Adrenal gland (tissue), 5 donors: ENCODE results near the gene KIAA1755.

ENCODE experiments used
- POLR2A ChIP-seq, 2 donors: fragments of 450-650 bp; IDR thresholded peaks; one replicate each; pipeline ENCODE4 v1.6.1; 2017; ENCODE audit warnings: antibody characterized with exemption in 2 of 2, mild to moderate bottlenecking in 2 of 2, moderate library complexity in 1 of 2
- TF ChIP-seq, protein P1 (sequence below), 6 experiments: fragments of 450-650 bp in 4 of 6; fragments of 200-600 bp in 2 of 6; sonication (generic) in 1 of 6; IDR thresholded peaks; 1 replicate in 5 of 6; 2 replicates in 1 of 6; pipeline versions ENCODE4 v1.5.1 to v1.8.0; 2016 to 2021; ENCODE audit warnings: antibody characterized with exemption in 6 of 6, mild to moderate bottlenecking in 2 of 6, moderate library complexity in 1 of 6
- donor health status: DM: no; HTN: no; CAD: no.

GRCh38 chr20:38209054-38209675 is 51.4 kb downstream of the KIAA1755 start:
- TF ChIP-seq, protein P1, sequence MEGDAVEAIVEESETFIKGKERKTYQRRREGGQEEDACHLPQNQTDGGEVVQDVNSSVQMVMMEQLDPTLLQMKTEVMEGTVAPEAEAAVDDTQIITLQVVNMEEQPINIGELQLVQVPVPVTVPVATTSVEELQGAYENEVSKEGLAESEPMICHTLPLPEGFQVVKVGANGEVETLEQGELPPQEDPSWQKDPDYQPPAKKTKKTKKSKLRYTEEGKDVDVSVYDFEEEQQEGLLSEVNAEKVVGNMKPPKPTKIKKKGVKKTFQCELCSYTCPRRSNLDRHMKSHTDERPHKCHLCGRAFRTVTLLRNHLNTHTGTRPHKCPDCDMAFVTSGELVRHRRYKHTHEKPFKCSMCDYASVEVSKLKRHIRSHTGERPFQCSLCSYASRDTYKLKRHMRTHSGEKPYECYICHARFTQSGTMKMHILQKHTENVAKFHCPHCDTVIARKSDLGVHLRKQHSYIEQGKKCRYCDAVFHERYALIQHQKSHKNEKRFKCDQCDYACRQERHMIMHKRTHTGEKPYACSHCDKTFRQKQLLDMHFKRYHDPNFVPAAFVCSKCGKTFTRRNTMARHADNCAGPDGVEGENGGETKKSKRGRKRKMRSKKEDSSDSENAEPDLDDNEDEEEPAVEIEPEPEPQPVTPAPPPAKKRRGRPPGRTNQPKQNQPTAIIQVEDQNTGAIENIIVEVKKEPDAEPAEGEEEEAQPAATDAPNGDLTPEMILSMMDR (IDR thresholded peaks at IDR 0.05) = no peak
- TF ChIP-seq POLR2A (IDR thresholded peaks at IDR 0.05) = no peak
